ENCODE measurements around the gene OVOL1. TPM values are rescaled to one million over a fixed set of nuclear protein-coding genes. Genes with fewer than 3 reads are reported as not detected.

OVOL1 gene
- total and polyA plus RNA-seq, 2 of the 13 experiments (the other 11 are each of a cell fraction or from before 2014, with no cell fraction given), result 0.01 TPM; not detected in 1

- TF ChIP-seq FOXO4 (CRISPR knock-in tag; conservative IDR thresholded peaks at IDR 0.05), result 0 out of 2 replicates have a peak, but pooled peaks have one; percentile 22
- no peak for TF ChIP-seq AGO1 (IDR thresholded peaks at IDR 0.05; ENCODE audit: low read depth, low read length, poor library complexity, severe bottlenecking)
- TF ChIP-seq THYN1 (CRISPR knock-in tag; IDR thresholded peaks at IDR 0.05; ENCODE audit: borderline replicate concordance, low read depth), result no peak
- no peak for TF ChIP-seq ZNF660 (CRISPR knock-in tag; IDR thresholded peaks at IDR 0.05; ENCODE audit: borderline replicate concordance, low read depth)
- TF ChIP-seq RBAK (CRISPR knock-in tag; IDR thresholded peaks at IDR 0.05), result no peak
- TF ChIP-seq ZSCAN25 (CRISPR knock-in tag; IDR thresholded peaks at IDR 0.05), result no peak
- TF ChIP-seq MEIS2 (CRISPR knock-in tag; IDR thresholded peaks at IDR 0.05), result no peak
- TF ChIP-seq ZNF280D (CRISPR knock-in tag; IDR thresholded peaks at IDR 0.05), result no peak
- TF ChIP-seq ZNF768 (CRISPR knock-in tag; IDR thresholded peaks at IDR 0.05), result no peak; the same call in 1 of the 2 replicates
- TF ChIP-seq ZNF883 (CRISPR knock-in tag; IDR thresholded peaks at IDR 0.05; ENCODE audit: not compliant biosample characterization), result no peak
- TF ChIP-seq ZNF704 (CRISPR knock-in tag; IDR thresholded peaks at IDR 0.05; ENCODE audit: borderline replicate concordance), result no peak
- peak; percentile 65; the same call in 1 of the 2 replicates for TF ChIP-seq ZMAT3 (CRISPR knock-in tag; conservative IDR thresholded peaks at IDR 0.05)
- TF ChIP-seq MBNL3 (CRISPR knock-in tag; conservative IDR thresholded peaks at IDR 0.05), result no peak
- TF ChIP-seq LCORL (IDR thresholded peaks at IDR 0.05), result no peak
- TF ChIP-seq LCORL (CRISPR knock-in tag; IDR thresholded peaks at IDR 0.05), result no peak
- TF ChIP-seq MYPOP (CRISPR knock-in tag; IDR thresholded peaks at IDR 0.05), result no peak
- 0 out of 2 replicates have a peak, but pooled peaks have one; percentile 41 for TF ChIP-seq MAZ (IDR thresholded peaks at IDR 0.05; ENCODE audit: borderline replicate concordance, low read depth, low read length)
- peak; percentile 54 for TF ChIP-seq MAZ (CRISPR knock-in tag; IDR thresholded peaks at IDR 0.05; ENCODE audit: low read depth)
- 0 out of 2 replicates have a peak, but pooled peaks have one; percentile 4 for TF ChIP-seq MXD1 (CRISPR knock-in tag; IDR thresholded peaks at IDR 0.05)
- no peak for TF ChIP-seq IRX3 (CRISPR knock-in tag; IDR thresholded peaks at IDR 0.05; ENCODE audit: borderline replicate concordance, low read depth)
- no peak for TF ChIP-seq MXD4 (CRISPR knock-in tag; IDR thresholded peaks at IDR 0.05)
- TF ChIP-seq HES4 (CRISPR knock-in tag; IDR thresholded peaks at IDR 0.05; ENCODE audit: borderline replicate concordance), result no peak
Measured at GRCh38 chr11:65779919-65780769, 6.7 kb upstream of the OVOL1 start (continued).

All from HepG2 (cell line).